Right lung (tissue), 5 donors: ENCODE results near the gene TBK1. TPM values are rescaled to one million over a fixed set of nuclear protein-coding genes. Genes with fewer than 3 reads are reported as not detected.
"Not testable (repeated sequence)": the region's sequence is repeated elsewhere in the genome, so short reads cannot be mapped to it uniquely, and the experiment has no call there.

ENCODE experiments used
- DNase-seq, 2 donors: peaks; one replicate each; pipeline ENCODE4 v3.0.0-alpha.2; 2013
- polyA plus RNA-seq, 5 donors: library from polyadenylated mRNA; unstranded; fragments of 120-200 nt; gene quantifications; one replicate each; pipeline versions ENCODE4 v1.2.1 to v1.2.3, GENCODE V29; 2013; ENCODE audit warnings: inconsistent platforms in 1 of 5, low replicate concordance in 1 of 5; ENCODE audit not compliant: insufficient read length in 5 of 5, insufficient read depth in 1 of 5

Gene TBK1
- polyA plus RNA-seq, 5 donors, result 21.9 to 29.6 (median 27.1) TPM

DNA sequence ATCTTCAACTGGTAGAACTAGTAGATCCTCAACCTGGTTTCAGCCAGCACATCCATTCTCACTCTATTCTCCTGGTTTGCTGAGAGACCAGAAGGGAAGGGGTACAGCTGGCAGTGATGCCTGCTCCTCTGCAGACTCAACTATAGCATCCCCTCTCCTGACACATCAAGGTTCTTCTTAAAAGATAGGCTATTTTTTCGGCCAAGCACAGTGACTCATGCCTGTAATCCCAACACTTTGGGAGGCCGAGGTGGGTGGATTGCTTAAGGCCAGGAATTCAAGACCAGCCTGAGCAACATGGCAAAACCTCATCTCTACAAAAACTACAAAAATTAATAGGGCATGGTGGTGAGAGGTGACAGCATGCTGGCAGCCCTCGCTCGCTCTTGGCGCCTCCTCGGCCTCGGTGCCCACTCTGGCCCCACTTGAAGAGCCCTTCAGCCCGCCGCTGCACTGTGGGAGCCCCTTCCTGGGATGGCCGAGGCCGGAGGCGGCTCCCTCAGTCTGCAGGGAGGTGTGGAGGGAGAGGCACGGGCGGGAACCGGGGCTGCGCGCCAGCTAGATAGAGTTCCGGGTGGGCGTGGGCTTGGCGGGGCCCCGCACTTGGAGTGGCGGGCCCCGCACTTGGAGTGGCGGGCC lies 90.6 kb downstream of the TBK1 start:
- not testable (repeated sequence) for DNase-seq

DNA sequence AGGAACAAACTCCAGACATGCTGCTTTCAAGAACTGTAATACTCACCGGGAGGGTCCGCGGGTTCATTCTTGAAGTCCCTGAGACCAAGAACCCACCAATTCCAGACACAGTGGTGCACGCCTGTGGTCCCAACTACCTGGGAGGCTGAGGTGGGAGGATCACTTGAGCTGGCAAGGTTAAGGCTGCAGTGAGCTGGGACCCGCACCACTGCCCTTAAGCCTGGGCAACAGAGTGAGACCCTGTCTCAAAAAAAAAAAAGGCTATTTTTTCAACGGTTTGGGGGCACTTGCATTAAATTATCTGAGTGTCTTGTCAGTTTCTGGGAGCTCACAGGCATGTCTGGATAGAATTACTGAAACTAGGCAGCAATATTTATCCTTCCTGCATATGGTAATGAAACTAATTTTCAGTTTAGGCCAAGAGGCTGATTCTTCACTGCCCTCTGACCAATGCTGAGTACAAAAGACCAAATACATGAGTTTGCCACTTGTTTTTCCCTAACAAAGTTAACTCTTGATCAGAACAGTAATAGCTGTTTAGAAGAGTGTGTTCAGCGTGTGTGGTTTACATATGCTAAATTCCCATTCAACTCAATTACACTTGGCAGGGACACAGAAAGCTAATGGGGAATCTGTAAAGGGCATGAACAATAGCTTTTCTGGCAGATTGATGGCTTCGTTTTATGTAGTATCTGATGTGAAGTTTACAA lies 92.6 kb downstream of the TBK1 start:
- DNase-seq, result no peak

- DNase-seq, result no peak
Observed at GRCh38 chr12:64545081-64545382, 93.1 kb downstream of the TBK1 start.

DNA sequence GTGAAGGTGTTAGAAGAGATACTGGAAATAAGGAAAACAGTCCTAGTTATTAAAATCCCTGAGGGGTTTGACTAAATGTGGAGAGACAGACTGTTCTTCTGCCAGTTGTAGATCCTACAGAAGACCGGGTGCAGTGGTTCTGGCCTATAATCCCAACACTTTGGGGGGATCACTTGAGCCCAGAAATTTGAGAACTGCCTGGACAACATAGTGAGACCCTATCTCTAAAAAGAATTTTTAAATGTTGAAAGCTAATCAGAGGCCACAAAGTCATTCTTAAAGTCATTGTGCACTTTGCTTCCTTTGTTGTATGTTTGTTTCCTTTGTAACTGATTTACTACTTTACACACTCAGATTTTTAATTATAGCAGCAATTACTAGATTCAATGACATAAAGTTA lies 97.2 kb downstream of the TBK1 start:
- no peak for DNase-seq

DNA sequence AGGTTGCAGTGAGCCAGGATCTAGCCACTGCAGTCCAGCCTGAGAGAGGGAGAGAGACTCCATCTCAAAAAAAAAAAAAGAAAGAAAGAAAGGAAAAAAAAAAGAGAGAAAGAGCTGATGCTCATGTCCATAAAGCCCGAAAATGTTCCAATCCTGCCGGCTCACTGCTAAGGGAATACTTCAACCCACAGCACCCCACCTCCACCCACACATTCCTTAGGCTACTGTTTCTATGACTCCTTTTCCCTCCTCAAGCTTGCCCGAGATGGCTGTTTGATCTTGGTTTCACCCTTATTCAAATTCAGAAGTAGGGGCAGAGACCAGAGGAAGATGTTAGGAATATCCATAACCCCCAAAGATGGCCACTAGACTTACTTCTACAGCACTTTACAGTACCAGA lies 98.8 kb downstream of the TBK1 start:
- DNase-seq, result no peak

GRCh38 chr12:64551676-64552075 lies 99.8 kb downstream of the TBK1 start:
- no peak for DNase-seq

Other genes starting within 250 kb of the TBK1 start
- 1 to 10 TPM; 3.4 to 5.2 (median 4.0) TPM for gene KICS2, start 229.8 kb upstream of the TBK1 start, polyA plus RNA-seq
- under 1 TPM; 0.03 to 0.22 (median 0.15) TPM for gene C12orf56, start 61.4 kb upstream of the TBK1 start, polyA plus RNA-seq
- 10 to 100 TPM; 43.1 to 60.4 (median 51.8) TPM for gene XPOT, start 47.7 kb upstream of the TBK1 start, polyA plus RNA-seq
- gene RASSF3, start 158.4 kb downstream of the TBK1 start, polyA plus RNA-seq, result 10 to 100 TPM; 26.1 to 39.2 (median 31.2) TPM